OCI-LY1 (cell line): Measurements from ENCODE around the gene RNF167.
"Not testable (repeated sequence)": the region's sequence is repeated elsewhere in the genome, so short reads cannot be mapped to it uniquely, and the experiment has no call there.

Experiments
- H2AFZ ChIP-seq: fragments of 200-600 bp; sonication (generic), shearing (Covaris generic); 2 replicates; pipeline ENCODE4 v1.6.0; 2014; ENCODE audit warnings: antibody characterized with exemption, mild to moderate bottlenecking, low read length
- H3F3A ChIP-seq: fragments of 200-600 bp; sonication (generic), shearing (Covaris generic); 2 replicates; pipeline ENCODE4 v1.6.0; 2014; ENCODE audit warnings: mild to moderate bottlenecking, antibody characterized with exemption, low read length, moderate library complexity; ENCODE audit not compliant: insufficient read depth
- H3K27ac ChIP-seq: fragments of 200-600 bp; sonication (generic); 2 replicates; pipeline ENCODE4 v1.5.1; 2014; ENCODE audit warnings: low read length, mixed run types, mild to moderate bottlenecking, low read depth; ENCODE audit not compliant: poor library complexity, severe bottlenecking
- H3K27me3 ChIP-seq: fragments of 200-600 bp; sonication (generic); 2 replicates; pipeline ENCODE4 v1.6.0; 2014; ENCODE audit warnings: antibody characterized with exemption, mild to moderate bottlenecking, low read length, moderate library complexity; ENCODE audit not compliant: insufficient read depth
- H3K36me3 ChIP-seq: fragments of 200-600 bp; sonication (generic); 2 replicates; pipeline ENCODE4 v1.6.1; 2014; ENCODE audit warnings: mild to moderate bottlenecking, antibody characterized with exemption, low read length, moderate library complexity, mixed read lengths; ENCODE audit not compliant: insufficient read depth
- H3K4me1 ChIP-seq: fragments of 200-600 bp; sonication (generic); 2 replicates; pipeline ENCODE4 v1.5.1; 2014; ENCODE audit warnings: mild to moderate bottlenecking, low read length, moderate library complexity; ENCODE audit not compliant: insufficient read depth, severe bottlenecking
- H3K4me2 ChIP-seq: fragments of 200-600 bp; sonication (generic), shearing (Covaris generic); 2 replicates; pipeline ENCODE4 v1.6.1; 2014; ENCODE audit warnings: low read length
- H3K4me3 ChIP-seq: fragments of 200-600 bp; sonication (generic); 2 replicates; pipeline ENCODE4 v1.5.1; 2014; ENCODE audit warnings: low read length, low read depth, mild to moderate bottlenecking, mixed read lengths; ENCODE audit not compliant: poor library complexity, severe bottlenecking
- H3K79me2 ChIP-seq: fragments of 200-600 bp; shearing (Covaris generic); 2 replicates; pipeline ENCODE4 v1.6.1; 2016; ENCODE audit warnings: mixed run types, low read length, mixed read lengths; ENCODE audit not compliant: insufficient read depth
- H3K9ac ChIP-seq: fragments of 200-600 bp; sonication (generic), shearing (Covaris generic); 2 replicates; pipeline ENCODE4 v1.6.1; 2014; ENCODE audit warnings: mild to moderate bottlenecking, low read length, mixed read lengths
- H3K9me2 ChIP-seq: fragments of 200-600 bp; sonication (generic), shearing (Covaris generic); 2 replicates; pipeline ENCODE4 v1.6.1; 2014; ENCODE audit warnings: low read depth, mild to moderate bottlenecking, low read length, mixed read lengths
- H3K9me3 ChIP-seq: fragments of 200-600 bp; shearing (Covaris generic); 2 replicates; pipeline ENCODE4 v1.6.1; 2014; ENCODE audit warnings: low read length, mixed read lengths
- H4K20me1 ChIP-seq: fragments of 200-600 bp; sonication (generic), shearing (Covaris generic); 2 replicates; pipeline ENCODE4 v1.6.0; 2016; ENCODE audit warnings: mild to moderate bottlenecking, low read length; ENCODE audit not compliant: insufficient read depth
- CTCF ChIP-seq: fragments of 200-600 bp; sonication (generic), shearing (Covaris generic); IDR thresholded peaks from 2 replicates; pipeline ENCODE4 v1.5.1; 2017; ENCODE audit warnings: mild to moderate bottlenecking, antibody characterized with exemption, low read length, moderate library complexity, mixed read lengths
- EZH2 ChIP-seq: fragments of 200-600 bp; sonication (generic), shearing (Covaris generic); IDR thresholded peaks from 2 replicates; pipeline ENCODE4 v1.8.0; 2017; ENCODE audit warnings: borderline replicate concordance, mixed run types, mild to moderate bottlenecking, antibody characterized with exemption, low read length, moderate library complexity, mixed read lengths

The RNF167 gene

DNA sequence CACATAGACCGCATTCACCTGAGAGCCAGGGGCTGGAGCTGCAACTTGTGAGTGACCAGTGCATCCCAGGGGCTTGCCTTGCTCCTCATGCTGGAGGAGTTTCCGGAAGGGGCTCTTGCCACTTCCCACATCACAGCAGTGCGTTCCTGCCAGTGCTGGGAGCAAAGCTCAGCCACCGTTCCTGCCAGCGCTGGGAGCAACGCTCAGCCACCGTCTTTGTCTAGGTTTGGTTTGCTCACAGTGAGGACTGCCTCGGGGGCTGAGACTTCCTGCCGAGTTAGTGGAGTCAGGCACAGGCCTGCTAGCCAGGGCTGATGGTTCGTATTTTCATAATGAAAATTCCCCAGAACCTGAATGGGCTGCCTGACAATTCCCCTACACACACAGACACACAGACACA is 31.8 kb upstream of the RNF167 start:
- H3K27ac ChIP-seq = no peak overlapping the region

DNA sequence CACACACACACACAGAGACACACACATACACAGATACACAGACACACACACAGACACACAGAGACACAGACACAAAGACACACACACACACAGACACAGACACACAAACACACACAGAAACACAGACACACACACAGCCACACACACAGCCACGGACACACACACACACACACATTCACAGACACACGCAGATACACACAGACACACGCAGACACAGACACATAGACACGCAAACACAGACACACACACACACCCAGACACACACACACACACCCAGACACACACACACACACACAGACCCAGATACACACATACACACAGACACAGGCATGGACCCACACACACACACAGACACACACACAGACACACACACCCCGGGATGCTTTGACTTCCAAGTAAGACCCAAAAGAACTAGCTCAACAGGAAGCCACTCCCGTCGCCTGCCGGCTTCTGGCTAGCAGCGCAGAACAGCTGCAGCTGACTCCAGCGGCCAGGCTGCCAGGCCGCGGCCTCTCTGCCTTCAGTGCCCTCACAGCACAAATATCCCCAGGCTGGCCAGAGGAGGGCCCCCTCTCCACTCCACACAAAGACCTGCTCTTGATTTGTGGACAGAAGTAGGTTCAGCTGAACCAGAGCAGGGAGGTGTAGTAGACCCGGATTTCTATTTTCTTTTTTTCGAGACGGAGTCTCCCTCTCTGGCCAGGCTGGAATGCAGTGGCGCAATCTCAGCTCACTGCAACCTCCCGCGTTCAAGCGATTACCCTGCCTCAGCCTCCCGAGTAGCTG is 31.2 kb upstream of the RNF167 start:
- H3K27me3 ChIP-seq = no peaks in the 10 kb centered on the region
- no peak overlapping the region for H3K4me3 ChIP-seq
- H3K9me3 ChIP-seq = no peaks in the 10 kb centered on the region
- no peak overlapping the region for H2AFZ ChIP-seq
- no peak overlapping the region for H3K9ac ChIP-seq
- no peaks in the 10 kb centered on the region for H4K20me1 ChIP-seq
- H3K79me2 ChIP-seq = no peaks in the 10 kb centered on the region
- TF ChIP-seq CTCF (peak; percentile 70), EZH2 (no peak)
- H3F3A ChIP-seq = no peaks in the 10 kb centered on the region
- no peaks in the 10 kb centered on the region for H3K4me1 ChIP-seq
- no peak overlapping the region for H3K27ac ChIP-seq
- H3K36me3 ChIP-seq = no peaks in the 10 kb centered on the region
- H3K4me2 ChIP-seq = no peak overlapping the region
- no peaks in the 10 kb centered on the region for H3K9me2 ChIP-seq

More for the DNA sequence above, 31.8 kb upstream of the RNF167 start:
- H3K36me3 ChIP-seq = no peaks in the 10 kb centered on the region
- H2AFZ ChIP-seq = no peak overlapping the region
- H3K9me3 ChIP-seq = no peaks in the 10 kb centered on the region
- H3K79me2 ChIP-seq = no peaks in the 10 kb centered on the region
- H3K9me2 ChIP-seq = no peaks in the 10 kb centered on the region
- TF ChIP-seq CTCF (no peak), EZH2 (no peak)
- no peaks in the 10 kb centered on the region for H3K27me3 ChIP-seq
- no peak overlapping the region for H3K9ac ChIP-seq
- no peak overlapping the region for H3K4me3 ChIP-seq
- no peaks in the 10 kb centered on the region for H3F3A ChIP-seq
- no peak overlapping the region for H3K4me2 ChIP-seq
- peaks cover 3% of the 10 kb centered on the region for H3K4me1 ChIP-seq
- H4K20me1 ChIP-seq = no peaks in the 10 kb centered on the region

DNA sequence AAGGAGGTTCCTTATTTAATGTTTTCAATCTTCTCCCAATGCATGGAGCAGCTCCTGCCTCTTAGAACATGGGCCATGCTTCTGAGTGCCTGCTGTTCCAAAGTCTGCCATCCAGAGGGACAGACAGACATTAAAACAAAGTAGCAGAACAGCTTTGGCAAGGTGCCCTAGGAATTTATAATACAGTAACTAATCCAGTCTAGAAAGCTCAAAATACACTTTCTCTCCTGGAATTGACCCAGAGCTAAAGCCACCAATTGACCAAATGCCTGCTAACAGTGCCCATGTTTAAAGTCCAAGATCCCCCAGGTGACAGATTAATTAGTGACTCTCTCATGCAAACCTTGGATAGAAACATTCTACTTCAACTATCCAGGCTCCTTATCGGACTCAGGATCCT is 26.1 kb upstream of the RNF167 start:
- Histone ChIP-seq H3K4me3 (no peak overlapping the region), H3K9ac (no peak overlapping the region), H4K20me1 (no peaks in the 10 kb centered on the region), H3F3A (no peaks in the 10 kb centered on the region), H3K9me2 (no peaks in the 10 kb centered on the region), H3K9me3 (no peaks in the 10 kb centered on the region), H3K36me3 (no peaks in the 10 kb centered on the region), H3K4me1 (no peaks in the 10 kb centered on the region), H3K79me2 (no peaks in the 10 kb centered on the region), H3K27me3 (no peaks in the 10 kb centered on the region), H3K4me2 (no peak overlapping the region), H3K27ac (no peak overlapping the region), H2AFZ (no peak overlapping the region)
- TF ChIP-seq EZH2 (no peak), CTCF (no peak)

DNA sequence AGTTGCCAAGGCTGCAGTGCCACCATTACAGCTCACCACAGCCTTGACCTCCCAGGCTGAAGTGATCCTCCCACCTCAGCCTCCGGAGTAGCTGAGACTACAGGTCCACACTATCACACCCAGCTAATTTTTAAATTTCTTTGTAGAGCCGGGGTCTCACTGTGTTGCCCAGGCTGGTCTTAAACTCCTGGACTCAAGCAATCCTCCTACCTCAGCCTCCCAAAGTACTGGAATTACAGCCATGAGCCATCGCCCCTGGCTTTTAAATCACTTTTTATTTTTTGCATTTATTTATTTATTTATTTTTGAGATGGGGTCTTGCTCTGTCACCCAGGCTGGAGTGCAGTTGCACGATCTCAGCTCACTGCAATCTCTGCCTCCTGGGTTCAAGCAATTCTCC is 25.5 kb upstream of the RNF167 start:
- H3K4me1 ChIP-seq, H3K9me3 ChIP-seq: not testable (repeated sequence)

More for the DNA sequence above, 25.5 kb upstream of the RNF167 start:
- not testable (repeated sequence) for H3K27ac ChIP-seq, H3K79me2 ChIP-seq, H3K9ac ChIP-seq, H3K36me3 ChIP-seq, H4K20me1 ChIP-seq, H3K4me3 ChIP-seq, H2AFZ ChIP-seq, H3K9me2 ChIP-seq, H3F3A ChIP-seq, H3K4me2 ChIP-seq, H3K27me3 ChIP-seq
